DMS153 (cell line): ENCODE measurements around the gene COQ7.

Experiments used
- DNase-seq: peaks from one replicate; lab custom pipeline; 2025; lab: John Stamatoyannopoulos, UW

COQ7 gene

GRCh38 chr16:19113577-19114358 lies 46.4 kb downstream of the COQ7 start, which contains the start of gene ITPRIPL2:
ITPRIPL2 (plus strand) TSS chr16:19113964; CDS start chr16:19114462, 498 bp downstream.
- DNase-seq, result peak; percentile 47

- DNase-seq, result peak; percentile 41
Observed at GRCh38 chr16:19114359-19115147, 47.1 kb downstream of the COQ7 start.

GRCh38 chr16:19115148-19116021 lies 48.0 kb downstream of the COQ7 start:
- DNase-seq, result no peak

GRCh38 chr16:19116711-19117449 lies 49.5 kb downstream of the COQ7 start:
- no peak for DNase-seq

GRCh38 chr16:19118938-19119431 lies 51.6 kb downstream of the COQ7 start:
- no peak for DNase-seq

- DNase-seq, result no peak
Observed at GRCh38 chr16:19119564-19119963, 52.1 kb downstream of the COQ7 start.

GRCh38 chr16:19123535-19124178 lies 56.2 kb downstream of the COQ7 start:
- peak; percentile 9 for DNase-seq

GRCh38 chr16:19126300-19126699 lies 58.9 kb downstream of the COQ7 start:
- no peak for DNase-seq

GRCh38 chr16:19127205-19127604 lies 59.8 kb downstream of the COQ7 start:
- DNase-seq, result no peak

- DNase-seq, result no peak
Observed at GRCh38 chr16:19127674-19128131, 60.3 kb downstream of the COQ7 start.

- DNase-seq, result no peak
Observed at GRCh38 chr16:19128454-19129200, 61.2 kb downstream of the COQ7 start.
